ENCODE measurements around the gene MBIP. TPM values are rescaled to one million over a fixed set of nuclear protein-coding genes. Genes with fewer than 3 reads are reported as not detected.

Gene MBIP
- total and polyA plus RNA-seq, 2 donors (not counting 1 experiment from before 2014, with no cell fraction given): 14.2 to 28.3 TPM

- no peak overlapping the region for H3K4me3 ChIP-seq (replicated peaks in 1 of 4; ENCODE audit: control extremely low read depth in 1 of 4, insufficient read depth in 1 of 4, low read depth in 3 of 4, low read length in 4 of 4)
- DNase-seq (ENCODE audit: low read depth in 2 of 2): no peak
- no peaks in the 10 kb centered on the region for H3K27me3 ChIP-seq (ENCODE audit: control insufficient read depth, insufficient read depth, low read length)
- no peaks in the 10 kb centered on the region for H3K4me1 ChIP-seq (ENCODE audit: control insufficient read depth, extremely low read depth, insufficient read depth, low read length)
- no peaks in the 10 kb centered on the region for H3K9me3 ChIP-seq (ENCODE audit: control insufficient read depth, insufficient read depth, low read depth, low read length)
- TF ChIP-seq CTCF (conservative IDR thresholded peaks at IDR 0.05 in 1 of 2, IDR thresholded peaks at IDR 0.05 in 1 of 2; ENCODE audit: low read depth in 1 of 2, low read length in 2 of 2): no peak
- TF ChIP-seq EZH2 (IDR thresholded peaks at IDR 0.05; ENCODE audit: low read length, missing control alignments): no peak
- H3K36me3 ChIP-seq (ENCODE audit: control insufficient read depth, insufficient read depth, low read length): peaks cover 11% of the 10 kb centered on the region
- no peaks in the 10 kb centered on the region for H3K79me2 ChIP-seq (ENCODE audit: control insufficient read depth, insufficient read depth, low read length)
- no peak overlapping the region for H3K27ac ChIP-seq (ENCODE audit: insufficient read depth, low read length)
- no peak overlapping the region for H3K9ac ChIP-seq (ENCODE audit: insufficient read depth, low read length)
- H3K4me2 ChIP-seq (ENCODE audit: extremely low read depth, insufficient read depth, low read length): no peak overlapping the region
- H2AFZ ChIP-seq (ENCODE audit: low read length): no peak overlapping the region
- H4K20me1 ChIP-seq (ENCODE audit: control insufficient read depth, extremely low read depth, insufficient read depth, low read length): no peaks in the 10 kb centered on the region
These were observed 13.6 kb downstream of the MBIP start for GRCh38 chr14:36306836-36307235.

- peaks cover 8% of the 10 kb centered on the region for H3K36me3 ChIP-seq (ENCODE audit: control insufficient read depth, insufficient read depth, low read length)
- H2AFZ ChIP-seq (ENCODE audit: low read length): no peak overlapping the region
- H3K9ac ChIP-seq (ENCODE audit: insufficient read depth, low read length): no peak overlapping the region
- no peak overlapping the region for H3K27ac ChIP-seq (ENCODE audit: insufficient read depth, low read length)
- H3K4me1 ChIP-seq (ENCODE audit: control insufficient read depth, extremely low read depth, insufficient read depth, low read length): peaks cover 3% of the 10 kb centered on the region
- H3K27me3 ChIP-seq (ENCODE audit: control insufficient read depth, insufficient read depth, low read length): no peaks in the 10 kb centered on the region
- H3K4me2 ChIP-seq (ENCODE audit: extremely low read depth, insufficient read depth, low read length): no peak overlapping the region
- H4K20me1 ChIP-seq (ENCODE audit: control insufficient read depth, extremely low read depth, insufficient read depth, low read length): no peaks in the 10 kb centered on the region
- H3K9me3 ChIP-seq (ENCODE audit: control insufficient read depth, insufficient read depth, low read depth, low read length): no peaks in the 10 kb centered on the region
- DNase-seq (ENCODE audit: low read depth in 2 of 2): no peak
- no peaks in the 10 kb centered on the region for H3K79me2 ChIP-seq (ENCODE audit: control insufficient read depth, insufficient read depth, low read length)
- no peak for TF ChIP-seq CTCF (conservative IDR thresholded peaks at IDR 0.05 in 1 of 2, IDR thresholded peaks at IDR 0.05 in 1 of 2; ENCODE audit: low read depth in 1 of 2, low read length in 2 of 2)
- no peak for TF ChIP-seq EZH2 (IDR thresholded peaks at IDR 0.05; ENCODE audit: low read length, missing control alignments)
- no peak overlapping the region for H3K4me3 ChIP-seq (replicated peaks in 1 of 4; ENCODE audit: control extremely low read depth in 1 of 4, insufficient read depth in 1 of 4, low read depth in 3 of 4, low read length in 4 of 4)
These were observed 15.5 kb downstream of the MBIP start for GRCh38 chr14:36304895-36305294.

- no peak for TF ChIP-seq CTCF (conservative IDR thresholded peaks at IDR 0.05 in 1 of 2, IDR thresholded peaks at IDR 0.05 in 1 of 2; ENCODE audit: low read depth in 1 of 2, low read length in 2 of 2)
- TF ChIP-seq EZH2 (IDR thresholded peaks at IDR 0.05; ENCODE audit: low read length, missing control alignments): no peak
- H3K4me2 ChIP-seq (ENCODE audit: extremely low read depth, insufficient read depth, low read length): no peak overlapping the region
- no peak overlapping the region for H3K27ac ChIP-seq (ENCODE audit: insufficient read depth, low read length)
- no peaks in the 10 kb centered on the region for H3K9me3 ChIP-seq (ENCODE audit: control insufficient read depth, insufficient read depth, low read depth, low read length)
- no peak overlapping the region for H2AFZ ChIP-seq (ENCODE audit: low read length)
- H3K4me3 ChIP-seq (replicated peaks in 1 of 4; ENCODE audit: control extremely low read depth in 1 of 4, insufficient read depth in 1 of 4, low read depth in 3 of 4, low read length in 4 of 4): no peak overlapping the region
- peaks cover 3% of the 10 kb centered on the region for H3K4me1 ChIP-seq (ENCODE audit: control insufficient read depth, extremely low read depth, insufficient read depth, low read length)
- H4K20me1 ChIP-seq (ENCODE audit: control insufficient read depth, extremely low read depth, insufficient read depth, low read length): no peaks in the 10 kb centered on the region
- no peaks in the 10 kb centered on the region for H3K27me3 ChIP-seq (ENCODE audit: control insufficient read depth, insufficient read depth, low read length)
- peaks cover 8% of the 10 kb centered on the region for H3K36me3 ChIP-seq (ENCODE audit: control insufficient read depth, insufficient read depth, low read length)
- DNase-seq (ENCODE audit: low read depth in 2 of 2): no peak
- no peak overlapping the region for H3K9ac ChIP-seq (ENCODE audit: insufficient read depth, low read length)
- H3K79me2 ChIP-seq (ENCODE audit: control insufficient read depth, insufficient read depth, low read length): no peaks in the 10 kb centered on the region
These were observed 16.5 kb downstream of the MBIP start for GRCh38 chr14:36303960-36304359.
